Heart left ventricle (tissue), 13 donors: ENCODE measurements around the gene GLIS2.

Experiments used
- CTCF ChIP-seq, 12 donors: fragments of 200-600 bp; sonication (generic) in 4 of 12; IDR thresholded peaks; one replicate each; pipeline versions ENCODE4 v1.5.0 to v1.8.0; 2018 to 2022; ENCODE audit warnings: antibody characterized with exemption in 12 of 12, mild to moderate bottlenecking in 5 of 12
- POLR2A ChIP-seq, 2 donors: fragments of 450-650 bp; IDR thresholded peaks; one replicate each; pipeline ENCODE4 v1.6.1; 2017; ENCODE audit warnings: antibody characterized with exemption in 2 of 2, mild to moderate bottlenecking in 2 of 2, moderate library complexity in 2 of 2
- donor health status: ischemic (EF 13 %, LVEDD 7.1; RV severe dilation, severe dysfunction).
- donor health status: DM: no; HTN: yes; CAD: no.
- donor health status: DM: no; HTN: no; CAD: no.
- donor health status: ischemic (EF 25% LVEDD 6.9; RV normal size, moderate dysfunction).
- donor health status: ischemic (EF 25% LVEDD 5.7; RV mildly dilated, moderate dysfunction).
- donor health status: ischemic (EF 35%, LVEDD 5.7; RV mildly dilated, moderate dysfunction).
- donor health status: nonischemic (EF 11% LVEDD 7.7; RV severe dilation, severe dysfunction).
- donor health status: DM: yes; HTN: yes; CAD: no.
- donor health status: PGD.
- donor health status: ischemic (EF 29% LVEDD 5.4; RV normal size, mild dysfunction).
- donor health status: nonischemic (EF 23%, LVEDD 6.1; RV moderate dilation, normal function).

GRCh38 chr16:4309102-4309832, 6.6 kb upstream of the GLIS2 start:
- TF ChIP-seq CTCF (IDR thresholded peaks at IDR 0.05) (no peak), POLR2A (IDR thresholded peaks at IDR 0.05) (no peak)
